Neural progenitor cell (in vitro differentiated cells): Measurements from ENCODE around the gene PCNT. TPM values are rescaled to one million over a fixed set of nuclear protein-coding genes. Genes with fewer than 3 reads are reported as not detected.

Source experiments
- DNase-seq: peaks from one replicate; pipeline ENCODE4 v3.0.0-alpha.2; 2016; ENCODE audit warnings: low spot score
- H2AFZ ChIP-seq: fragments of 200-600 bp; sonication (generic); replicated peaks from 2 replicates; pipeline ENCODE4 v1.6.1; 2016; ENCODE audit warnings: antibody characterized with exemption
- H3F3A ChIP-seq: fragments of 200-600 bp; sonication (generic); 2 replicates; pipeline ENCODE4 v1.6.1; 2016; ENCODE audit warnings: antibody characterized with exemption, low read depth
- H3K27ac ChIP-seq: fragments of 200-600 bp; sonication (generic); 2 replicates; pipeline ENCODE4 v1.5.1; 2016; ENCODE audit warnings: mild to moderate bottlenecking
- H3K27me3 ChIP-seq: fragments of 200-600 bp; sonication (generic); 2 replicates; pipeline ENCODE4 v1.6.1; 2016; ENCODE audit warnings: mild to moderate bottlenecking, moderate library complexity
- H3K36me3 ChIP-seq: fragments of 200-600 bp; sonication (generic); 2 replicates; pipeline ENCODE4 v1.5.1; 2016
- H3K4me1 ChIP-seq: fragments of 200-600 bp; sonication (generic); 2 replicates; pipeline ENCODE4 v1.6.1; 2016; ENCODE audit warnings: mixed run types
- H3K4me2 ChIP-seq: fragments of 200-600 bp; sonication (generic); 2 replicates; pipeline ENCODE4 v1.6.1; 2016
- H3K4me3 ChIP-seq: fragments of 200-600 bp; sonication (generic); 2 replicates; pipeline ENCODE4 v1.5.1; 2016
- H3K79me2 ChIP-seq: fragments of 200-600 bp; sonication (generic); 2 replicates; pipeline ENCODE4 v1.6.1; 2016; ENCODE audit warnings: low read depth
- H3K9ac ChIP-seq: fragments of 200-600 bp; sonication (generic); 2 replicates; pipeline ENCODE4 v1.6.1; 2016
- H3K9me3 ChIP-seq: fragments of 200-600 bp; sonication (generic); 2 replicates; pipeline ENCODE4 v1.5.1; 2016; ENCODE audit warnings: low read depth
- H4K20me1 ChIP-seq: fragments of 200-600 bp; sonication (generic); 2 replicates; pipeline ENCODE4 v1.6.1; 2016; ENCODE audit warnings: low read depth
- H3K27ac Mint-ChIP-seq: 3 replicates; pipeline ENCODE4 v1.8.0; 2021; ENCODE audit warnings: mixed read lengths
- H3K27me3 Mint-ChIP-seq: 2 replicates; pipeline ENCODE4 v1.8.0; 2022; ENCODE audit warnings: low read depth, mild to moderate bottlenecking, inconsistent platforms, moderate library complexity, mixed read lengths; ENCODE audit not compliant: insufficient read depth
- H3K36me3 Mint-ChIP-seq: 3 replicates; pipeline ENCODE4 v1.8.0; 2021; ENCODE audit warnings: mixed read lengths
- H3K4me1 Mint-ChIP-seq: 3 replicates; pipeline ENCODE4 v1.8.0; 2021; ENCODE audit warnings: mixed read lengths
- H3K4me3 Mint-ChIP-seq: 3 replicates; pipeline ENCODE4 v1.8.0; 2021; ENCODE audit warnings: mild to moderate bottlenecking, moderate library complexity, mixed read lengths
- H3K9me3 Mint-ChIP-seq: 3 replicates; pipeline ENCODE4 v1.8.0; 2020; ENCODE audit warnings: mixed read lengths
- EZH2 ChIP-seq: fragments of 200-600 bp; sonication (generic); IDR thresholded peaks from 2 replicates; pipeline ENCODE4 v1.6.1; 2017; ENCODE audit warnings: antibody characterized with exemption, mild to moderate bottlenecking, moderate library complexity
- EZH2phosphoT487 ChIP-seq: fragments of 200-600 bp; sonication (generic); IDR thresholded peaks from 2 replicates; pipeline ENCODE4 v1.6.1; 2017; ENCODE audit warnings: antibody characterized with exemption
- total RNA-seq: library from RNA; depleted of rRNA; stranded (reverse); fragments of >200 nt; gene quantifications from 2 replicates; pipeline ENCODE4 v1.2.3, GENCODE V29; 2015; ENCODE audit warnings: low replicate concordance
- TF ChIP-seq, protein P1 (sequence below): fragments of 200-600 bp; sonication (generic); IDR thresholded peaks from 2 replicates; pipeline ENCODE4 v1.5.1; 2017; ENCODE audit warnings: antibody characterized with exemption, mild to moderate bottlenecking

PCNT gene
- total RNA-seq, 1 donor from 2014 or later = 42.0 TPM

DNA sequence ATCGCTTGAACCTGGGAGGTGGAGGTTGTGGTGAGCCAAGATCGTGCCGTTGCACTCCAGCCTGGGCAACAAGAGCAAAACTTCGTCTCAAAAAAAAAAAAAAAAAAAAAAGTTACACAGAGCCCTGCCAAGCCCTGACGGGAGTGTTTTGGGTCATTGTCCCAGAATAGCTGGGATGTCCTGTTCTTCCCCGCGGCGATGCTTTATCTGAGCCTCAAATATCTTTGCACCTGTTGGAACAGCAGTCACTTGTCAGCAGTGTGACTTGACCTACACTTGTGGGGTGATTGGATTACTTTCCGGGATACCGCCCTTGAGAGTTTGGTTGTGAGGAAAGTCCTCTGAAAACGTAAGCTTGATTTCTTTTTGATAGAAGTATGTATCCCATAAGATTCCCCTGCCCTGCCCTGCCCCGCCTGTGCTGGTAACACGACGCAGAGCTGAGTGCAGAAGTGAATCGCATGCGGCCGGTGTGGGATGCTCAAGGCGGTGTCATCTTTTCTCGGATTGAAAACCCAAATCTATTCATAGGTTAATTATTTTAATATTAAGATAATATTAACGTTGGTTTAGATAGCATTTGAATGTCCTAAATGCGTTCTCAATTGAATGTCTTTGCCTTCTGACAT is 50.9 kb downstream of the PCNT start:
- H3K27me3 Mint-ChIP-seq = peaks cover 2% of the 10 kb centered on the region
- no peak overlapping the region for H3K27ac Mint-ChIP-seq
- Histone ChIP-seq H3K27me3 (no peaks in the 10 kb centered on the region), H3K36me3 (no peaks in the 10 kb centered on the region), H3K9me3 (no peaks in the 10 kb centered on the region), H4K20me1 (peaks cover 5% of the 10 kb centered on the region), H3K4me2 (no peak overlapping the region), H3K4me1 (no peaks in the 10 kb centered on the region), H3K9ac (no peak overlapping the region), H2AFZ (no peak overlapping the region), H3K79me2 (peaks cover 49% of the 10 kb centered on the region), H3K27ac (no peak overlapping the region), H3F3A (peaks cover 8% of the 10 kb centered on the region), H3K4me3 (no peak overlapping the region)
- no peak overlapping the region for H3K4me3 Mint-ChIP-seq
- peaks cover 38% of the 10 kb centered on the region for H3K36me3 Mint-ChIP-seq
- no peak for DNase-seq
- H3K4me1 Mint-ChIP-seq = peaks cover 2% of the 10 kb centered on the region
- H3K9me3 Mint-ChIP-seq = peaks cover 12% of the 10 kb centered on the region
- no peak for TF ChIP-seq EZH2phosphoT487

GRCh38 chr21:46375560-46376230 is 51.7 kb downstream of the PCNT start:
- Histone ChIP-seq H3K79me2 (peaks cover 56% of the 10 kb centered on the region), H3K4me2 (no peak overlapping the region), H3K27me3 (no peaks in the 10 kb centered on the region), H3F3A (peaks cover 8% of the 10 kb centered on the region), H3K9me3 (no peaks in the 10 kb centered on the region), H3K36me3 (no peaks in the 10 kb centered on the region), H2AFZ (no peak overlapping the region), H3K9ac (no peak overlapping the region), H4K20me1 (peaks cover 5% of the 10 kb centered on the region), H3K4me3 (no peak overlapping the region), H3K4me1 (no peaks in the 10 kb centered on the region), H3K27ac (no peak overlapping the region)
- peak overlapping the region; percentile 14 for H3K27ac Mint-ChIP-seq
- no peak for DNase-seq
- H3K36me3 Mint-ChIP-seq = peaks cover 39% of the 10 kb centered on the region
- peaks cover 2% of the 10 kb centered on the region for H3K4me1 Mint-ChIP-seq
- no peak overlapping the region for H3K4me3 Mint-ChIP-seq
- TF ChIP-seq EZH2 (no peak), EZH2phosphoT487 (no peak)
- TF ChIP-seq, protein P1, sequence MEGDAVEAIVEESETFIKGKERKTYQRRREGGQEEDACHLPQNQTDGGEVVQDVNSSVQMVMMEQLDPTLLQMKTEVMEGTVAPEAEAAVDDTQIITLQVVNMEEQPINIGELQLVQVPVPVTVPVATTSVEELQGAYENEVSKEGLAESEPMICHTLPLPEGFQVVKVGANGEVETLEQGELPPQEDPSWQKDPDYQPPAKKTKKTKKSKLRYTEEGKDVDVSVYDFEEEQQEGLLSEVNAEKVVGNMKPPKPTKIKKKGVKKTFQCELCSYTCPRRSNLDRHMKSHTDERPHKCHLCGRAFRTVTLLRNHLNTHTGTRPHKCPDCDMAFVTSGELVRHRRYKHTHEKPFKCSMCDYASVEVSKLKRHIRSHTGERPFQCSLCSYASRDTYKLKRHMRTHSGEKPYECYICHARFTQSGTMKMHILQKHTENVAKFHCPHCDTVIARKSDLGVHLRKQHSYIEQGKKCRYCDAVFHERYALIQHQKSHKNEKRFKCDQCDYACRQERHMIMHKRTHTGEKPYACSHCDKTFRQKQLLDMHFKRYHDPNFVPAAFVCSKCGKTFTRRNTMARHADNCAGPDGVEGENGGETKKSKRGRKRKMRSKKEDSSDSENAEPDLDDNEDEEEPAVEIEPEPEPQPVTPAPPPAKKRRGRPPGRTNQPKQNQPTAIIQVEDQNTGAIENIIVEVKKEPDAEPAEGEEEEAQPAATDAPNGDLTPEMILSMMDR = no peak
- peaks cover 2% of the 10 kb centered on the region for H3K27me3 Mint-ChIP-seq
- H3K9me3 Mint-ChIP-seq = peaks cover 12% of the 10 kb centered on the region

DNA sequence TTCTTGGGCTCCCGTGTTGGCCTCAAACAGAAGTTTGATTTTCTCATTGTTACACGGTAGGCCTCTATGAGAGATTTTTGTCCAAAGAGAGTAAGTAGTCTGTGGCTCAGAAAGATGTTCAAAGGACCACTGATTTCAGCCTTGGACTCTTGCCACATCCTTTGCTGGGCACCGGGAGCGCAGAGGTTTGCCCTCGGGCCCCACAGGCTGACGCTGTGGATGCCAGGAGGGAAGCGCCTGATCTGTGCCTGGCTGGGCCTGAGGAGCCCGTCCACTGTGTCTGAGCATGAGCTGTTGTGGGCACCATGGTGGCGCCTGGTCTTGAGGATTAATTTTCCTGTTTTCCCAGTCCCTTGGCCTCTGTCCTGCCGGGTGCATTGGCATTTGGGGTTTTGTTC is 52.3 kb downstream of the PCNT start:
- DNase-seq = no peak
- peaks cover 2% of the 10 kb centered on the region for H3K27me3 Mint-ChIP-seq
- Histone ChIP-seq H3K36me3 (no peaks in the 10 kb centered on the region), H3F3A (peaks cover 7% of the 10 kb centered on the region), H3K79me2 (peaks cover 57% of the 10 kb centered on the region), H4K20me1 (peaks cover 5% of the 10 kb centered on the region), H3K27me3 (no peaks in the 10 kb centered on the region), H3K4me2 (no peak overlapping the region), H3K4me3 (no peak overlapping the region), H2AFZ (no peak overlapping the region), H3K27ac (no peak overlapping the region), H3K9ac (no peak overlapping the region), H3K4me1 (no peaks in the 10 kb centered on the region), H3K9me3 (no peaks in the 10 kb centered on the region)
- no peak for TF ChIP-seq EZH2phosphoT487
- TF ChIP-seq, protein P1 = no peak
- no peak for TF ChIP-seq EZH2
- peak overlapping the region; percentile 14 for H3K27ac Mint-ChIP-seq
- H3K4me3 Mint-ChIP-seq = no peak overlapping the region
- peaks cover 39% of the 10 kb centered on the region for H3K36me3 Mint-ChIP-seq
- peaks cover 14% of the 10 kb centered on the region for H3K9me3 Mint-ChIP-seq
- H3K4me1 Mint-ChIP-seq = peaks cover 2% of the 10 kb centered on the region
